ENCODE results near the gene LAPTM4A.
"Not testable (repeated sequence)": the region's sequence is repeated elsewhere in the genome, so short reads cannot be mapped to it uniquely, and the experiment has no call there.

LAPTM4A gene

GRCh38 chr2:20074901-20075300, 23.5 kb upstream of the LAPTM4A start:
- DNase-seq = no peak

GRCh38 chr2:20074046-20074648, 22.7 kb upstream of the LAPTM4A start:
- DNase-seq = not testable (repeated sequence)

GRCh38 chr2:20073460-20073859, 22.0 kb upstream of the LAPTM4A start:
- no peak for DNase-seq

GRCh38 chr2:20072436-20073158, 21.2 kb upstream of the LAPTM4A start:
- no peak for DNase-seq

GRCh38 chr2:20071397-20072383, 20.3 kb upstream of the LAPTM4A start:
- no peak for DNase-seq

GRCh38 chr2:20069756-20070155, 18.3 kb upstream of the LAPTM4A start:
- DNase-seq = no peak

GRCh38 chr2:20067992-20068584, 16.7 kb upstream of the LAPTM4A start:
- no peak for DNase-seq

- peak; percentile 61 for DNase-seq
Measured at GRCh38 chr2:20065885-20066602, 14.6 kb upstream of the LAPTM4A start.

GRCh38 chr2:20064841-20065240, 13.4 kb upstream of the LAPTM4A start:
- no peak for DNase-seq

GRCh38 chr2:20064421-20064820, 13.0 kb upstream of the LAPTM4A start:
- no peak for DNase-seq

GRCh38 chr2:20062615-20063545, 11.5 kb upstream of the LAPTM4A start:
- DNase-seq = peak; percentile 24

- DNase-seq = no peak
Measured at GRCh38 chr2:20061940-20062339, 10.5 kb upstream of the LAPTM4A start.

GRCh38 chr2:20061476-20061875, 10.0 kb upstream of the LAPTM4A start:
- no peak for DNase-seq

GRCh38 chr2:20060106-20060505, 8.7 kb upstream of the LAPTM4A start:
- no peak for DNase-seq

GRCh38 chr2:20057268-20057667, 5.8 kb upstream of the LAPTM4A start:
- DNase-seq = no peak

- DNase-seq = no peak
Measured at GRCh38 chr2:20054931-20055330, 3.5 kb upstream of the LAPTM4A start.

GRCh38 chr2:20054119-20054518, 2.7 kb upstream of the LAPTM4A start:
- DNase-seq = no peak

GRCh38 chr2:20052861-20053281, 1.4 kb upstream of the LAPTM4A start:
- peak; percentile 89 for DNase-seq

- DNase-seq = no peak
Measured at GRCh38 chr2:20052229-20052851, 912 bp upstream of the LAPTM4A start.

- DNase-seq = peak; percentile 69
Measured at GRCh38 chr2:20050646-20051531, 539 bp downstream of the LAPTM4A start.
